Astrocyte of the spinal cord (primary cell): ENCODE measurements around the gene ARHGEF7.

Source experiments
- DNase-seq: peaks from one replicate; pipeline ENCODE4 v3.0.0; 2011; ENCODE audit warnings: low read depth, low spot score
- H3K4me3 ChIP-seq: 2 replicates; pipeline ENCODE4 v1.5.1; 2011; ENCODE audit warnings: low read depth, mild to moderate bottlenecking, low read length, moderate library complexity
- in situ Hi-C: cut with HindIII; loops from 2 replicates; pipeline ENCODE4 v1.10.0; 2017; ENCODE audit warnings: low sequenced_read_pairs
- TF ChIP-seq, protein P1 (sequence below): IDR thresholded peaks from 2 replicates; pipeline ENCODE4 v1.5.1; 2012; ENCODE audit warnings: low read depth, mild to moderate bottlenecking, low read length, inconsistent platforms

The ARHGEF7 gene

DNA sequence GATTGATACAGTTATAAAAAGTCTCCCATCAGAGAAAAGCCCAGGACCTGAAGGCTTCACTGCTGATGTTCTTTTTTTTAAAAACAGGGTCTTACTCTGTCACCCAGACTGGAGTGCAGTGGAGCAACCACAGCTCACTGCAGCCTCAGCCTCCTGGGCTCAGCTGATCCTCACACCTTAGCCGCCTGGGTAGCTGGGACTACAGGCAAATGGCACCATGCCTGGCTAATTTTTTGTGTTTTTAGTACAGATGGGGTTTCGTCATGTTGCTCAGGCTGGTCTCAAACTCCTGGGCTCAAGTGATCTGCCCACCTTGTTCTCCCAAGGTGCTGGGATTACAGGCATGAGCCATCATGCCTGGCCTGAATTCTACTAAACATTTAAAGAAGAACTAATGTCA, 238.4 kb downstream of the ARHGEF7 start:
- in situ Hi-C loops = no loop called here

DNA sequence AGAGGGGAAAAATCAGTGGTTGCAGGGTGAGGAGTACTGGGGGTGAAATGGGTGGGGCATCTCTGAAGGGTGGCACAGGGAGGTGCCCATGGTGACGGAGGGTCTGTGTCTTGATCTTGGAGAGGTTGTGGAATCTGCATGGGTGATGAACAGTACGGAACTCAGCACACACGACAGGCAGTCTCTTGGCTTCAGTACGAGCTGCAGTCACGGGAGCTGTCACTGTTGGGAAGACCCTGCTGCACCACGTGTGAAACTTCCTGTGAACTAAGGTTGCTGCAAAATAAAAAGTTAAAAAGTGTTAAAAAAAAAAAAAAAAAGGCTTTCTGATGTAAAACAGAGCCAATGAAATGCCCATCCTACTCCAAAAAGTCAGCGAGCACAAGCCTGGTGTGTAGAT, 239.7 kb downstream of the ARHGEF7 start:
- no peak overlapping the region for H3K4me3 ChIP-seq
- no peak for DNase-seq
- in situ Hi-C loops = no loop called here
- TF ChIP-seq, protein P1, sequence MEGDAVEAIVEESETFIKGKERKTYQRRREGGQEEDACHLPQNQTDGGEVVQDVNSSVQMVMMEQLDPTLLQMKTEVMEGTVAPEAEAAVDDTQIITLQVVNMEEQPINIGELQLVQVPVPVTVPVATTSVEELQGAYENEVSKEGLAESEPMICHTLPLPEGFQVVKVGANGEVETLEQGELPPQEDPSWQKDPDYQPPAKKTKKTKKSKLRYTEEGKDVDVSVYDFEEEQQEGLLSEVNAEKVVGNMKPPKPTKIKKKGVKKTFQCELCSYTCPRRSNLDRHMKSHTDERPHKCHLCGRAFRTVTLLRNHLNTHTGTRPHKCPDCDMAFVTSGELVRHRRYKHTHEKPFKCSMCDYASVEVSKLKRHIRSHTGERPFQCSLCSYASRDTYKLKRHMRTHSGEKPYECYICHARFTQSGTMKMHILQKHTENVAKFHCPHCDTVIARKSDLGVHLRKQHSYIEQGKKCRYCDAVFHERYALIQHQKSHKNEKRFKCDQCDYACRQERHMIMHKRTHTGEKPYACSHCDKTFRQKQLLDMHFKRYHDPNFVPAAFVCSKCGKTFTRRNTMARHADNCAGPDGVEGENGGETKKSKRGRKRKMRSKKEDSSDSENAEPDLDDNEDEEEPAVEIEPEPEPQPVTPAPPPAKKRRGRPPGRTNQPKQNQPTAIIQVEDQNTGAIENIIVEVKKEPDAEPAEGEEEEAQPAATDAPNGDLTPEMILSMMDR = no peak

More for the DNA sequence above, 238.4 kb downstream of the ARHGEF7 start:
- DNase-seq = no peak
- H3K4me3 ChIP-seq = no peak overlapping the region
- TF ChIP-seq, protein P1 = no peak
